ENCODE data around the gene RABGAP1.

The RABGAP1 gene

GRCh38 chr9:122944960-122945888, 4.4 kb downstream of the RABGAP1 start:
- DNase-seq (ENCODE audit: low read depth) = no peak

DNA sequence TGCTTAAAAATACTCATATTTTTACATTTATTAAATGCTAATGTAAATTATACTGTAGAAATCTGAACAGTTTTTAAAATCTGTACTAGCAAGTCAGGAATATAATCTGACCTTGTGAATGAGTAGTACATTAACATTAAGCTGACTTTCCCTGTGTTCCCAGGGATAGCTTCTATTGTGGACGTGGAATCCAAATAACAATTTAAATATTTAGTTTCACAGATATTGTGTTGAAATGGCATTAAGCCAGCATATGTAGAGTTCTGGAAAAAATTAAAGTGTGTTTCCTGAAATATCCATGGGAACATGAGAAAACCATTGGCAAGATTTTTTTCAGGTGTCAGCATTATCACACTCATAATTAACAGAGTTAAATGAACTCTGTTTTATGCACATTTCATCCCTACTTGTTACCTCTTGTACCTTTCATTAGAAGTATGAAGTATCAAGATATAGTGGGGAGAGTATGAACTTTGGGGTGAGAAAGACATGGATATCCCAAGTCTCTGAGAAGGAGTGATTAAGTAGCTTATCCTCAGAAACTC, 5.7 kb downstream of the RABGAP1 start:
- DNase-seq (ENCODE audit: low read depth) = no peak

DNA sequence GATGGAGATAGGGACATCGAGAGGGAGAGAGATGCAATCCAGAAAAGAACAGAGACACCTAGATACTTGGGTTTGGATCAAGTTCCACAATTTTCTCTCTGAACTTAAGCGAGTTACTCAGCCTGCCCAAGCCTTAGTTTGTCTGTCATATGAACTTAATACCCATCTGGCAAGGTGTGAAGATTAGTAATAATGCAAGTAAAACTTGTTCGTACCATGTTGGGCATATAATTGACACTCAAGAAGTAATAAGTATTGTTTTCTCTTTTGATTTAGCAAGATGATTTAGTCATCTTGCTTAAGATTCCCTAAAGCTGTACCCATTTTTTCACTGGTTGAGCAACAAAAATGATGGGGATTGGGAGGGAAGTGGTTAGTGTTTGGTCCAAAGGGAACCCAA, 7.5 kb downstream of the RABGAP1 start:
- DNase-seq (ENCODE audit: low read depth) = no peak

- no peak for DNase-seq (ENCODE audit: low read depth)
Observed at GRCh38 chr9:122949696-122950095, 8.9 kb downstream of the RABGAP1 start.

DNA sequence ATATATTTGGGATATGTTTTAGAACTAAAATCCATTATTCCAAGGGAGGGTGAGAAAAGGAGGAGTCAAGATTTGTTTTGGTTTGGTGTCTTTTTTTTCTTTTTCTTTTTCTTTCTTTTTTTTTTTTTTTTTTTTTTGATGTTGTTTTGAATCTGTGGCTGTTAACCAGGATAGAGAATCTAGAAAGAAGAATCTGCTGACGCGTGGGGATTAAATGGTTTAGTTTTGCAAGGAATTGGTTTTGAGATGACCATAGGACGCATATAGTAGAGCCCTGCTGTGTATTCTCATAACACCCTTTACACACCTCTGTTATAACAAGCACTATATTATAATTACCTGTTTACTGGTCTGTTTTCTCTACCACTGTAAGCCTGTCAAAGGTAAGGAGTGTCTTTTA, 9.4 kb downstream of the RABGAP1 start:
- DNase-seq (ENCODE audit: low read depth) = no peak

GRCh38 chr9:122951056-122951455, 10.2 kb downstream of the RABGAP1 start:
- no peak for DNase-seq (ENCODE audit: low read depth)

DNA sequence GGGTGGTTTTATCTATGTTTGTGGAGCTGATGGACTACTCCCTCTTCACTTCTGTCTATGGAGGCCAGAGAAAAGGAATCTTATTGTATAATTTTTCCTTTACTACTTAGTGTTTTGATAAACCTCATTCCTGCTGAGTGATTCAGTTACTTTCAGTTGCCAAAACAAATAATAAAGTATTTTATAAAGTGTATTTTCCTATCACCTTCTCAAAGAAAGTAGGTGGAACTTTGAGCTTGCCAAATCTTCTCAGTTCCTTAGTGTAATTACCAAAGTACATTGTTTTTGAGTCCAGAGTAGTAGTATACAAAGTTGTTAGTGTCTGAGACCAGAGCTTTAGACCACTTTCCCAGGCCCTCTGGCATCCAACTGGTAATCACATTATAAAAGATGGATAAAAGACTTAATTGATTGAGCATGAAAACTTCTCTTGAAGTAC, 13.5 kb downstream of the RABGAP1 start:
- DNase-seq (ENCODE audit: low read depth) = no peak

DNA sequence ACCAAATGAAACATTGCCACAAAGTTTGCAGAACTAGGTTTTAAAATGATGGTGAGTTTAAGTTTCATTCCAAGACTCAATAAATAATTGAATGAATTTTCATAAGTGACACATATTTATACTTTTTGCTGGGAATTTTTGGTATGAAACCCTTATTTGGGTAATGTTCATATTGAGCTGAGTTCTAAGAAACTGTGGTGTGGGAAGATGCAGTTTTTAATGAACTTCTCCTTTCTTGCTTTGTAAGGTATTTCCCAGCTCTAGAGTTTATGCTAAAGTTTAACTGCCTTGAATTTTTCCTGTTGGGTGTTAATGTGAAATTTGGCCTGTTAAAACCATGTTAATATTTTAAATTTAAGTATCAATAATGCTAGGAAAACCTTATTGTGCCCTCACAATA, 15.1 kb downstream of the RABGAP1 start:
- DNase-seq (ENCODE audit: low read depth) = no peak

DNA sequence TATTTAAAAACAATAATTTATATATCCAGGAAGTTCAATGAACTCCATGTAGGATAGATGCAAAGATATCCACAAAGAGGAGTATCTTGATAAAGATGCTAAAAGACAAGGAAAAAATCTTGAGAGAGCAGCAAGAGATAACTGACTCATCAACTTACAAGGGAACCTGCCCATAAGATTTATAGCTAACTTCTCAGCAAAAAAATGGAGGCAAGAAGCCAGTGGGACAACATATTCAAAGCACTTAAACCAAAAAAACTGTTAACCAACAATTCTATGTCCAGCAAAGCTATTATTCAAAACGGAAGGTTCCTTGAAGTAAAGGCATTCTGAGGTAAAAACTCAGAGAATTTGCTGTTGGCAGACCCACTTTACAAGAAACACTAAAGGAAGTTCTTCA, 20.3 kb downstream of the RABGAP1 start:
- DNase-seq (ENCODE audit: low read depth) = no peak

DNA sequence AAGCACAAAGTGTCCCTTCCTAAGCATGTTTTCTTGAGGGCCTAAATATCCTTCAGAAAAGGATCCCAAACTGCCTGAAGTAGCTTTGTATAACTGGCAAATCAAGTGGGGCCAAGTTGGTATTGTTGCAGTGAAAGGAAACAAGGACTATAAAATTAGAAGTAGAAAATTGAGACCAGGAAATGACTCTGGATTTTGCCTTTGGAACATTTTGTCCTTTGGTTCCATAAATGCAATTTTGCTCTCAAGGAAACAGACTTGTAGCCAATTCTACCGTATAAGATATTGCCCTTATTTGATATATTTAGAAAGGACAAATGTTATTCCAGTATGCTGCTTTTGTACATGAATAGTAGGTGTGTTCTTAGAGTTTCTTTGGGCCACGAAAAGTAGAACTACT, 34.4 kb downstream of the RABGAP1 start:
- no peak for DNase-seq (ENCODE audit: low read depth)

DNA sequence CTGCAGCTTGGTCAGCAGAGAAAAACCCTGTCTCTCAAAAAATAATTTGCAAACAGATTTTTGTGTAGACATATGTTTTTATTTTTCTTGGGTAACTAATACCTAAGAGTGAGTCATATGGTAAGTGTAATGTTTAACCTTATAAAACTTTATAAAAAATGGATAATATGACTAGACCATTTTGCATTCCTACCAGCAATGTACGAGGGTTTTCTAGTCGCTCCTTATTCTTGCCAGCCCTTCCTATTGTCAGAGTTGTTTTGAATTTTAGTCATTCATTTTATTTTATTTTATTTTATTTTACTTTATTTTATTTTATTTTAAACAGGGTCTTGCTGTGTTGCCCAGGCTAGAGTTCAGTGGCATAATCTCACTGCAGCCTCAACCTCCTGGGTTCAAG, 37.8 kb downstream of the RABGAP1 start:
- DNase-seq (ENCODE audit: low read depth) = no peak

- DNase-seq (ENCODE audit: low read depth) = no peak
Observed at GRCh38 chr9:122986010-122986409, 45.2 kb downstream of the RABGAP1 start.

DNA sequence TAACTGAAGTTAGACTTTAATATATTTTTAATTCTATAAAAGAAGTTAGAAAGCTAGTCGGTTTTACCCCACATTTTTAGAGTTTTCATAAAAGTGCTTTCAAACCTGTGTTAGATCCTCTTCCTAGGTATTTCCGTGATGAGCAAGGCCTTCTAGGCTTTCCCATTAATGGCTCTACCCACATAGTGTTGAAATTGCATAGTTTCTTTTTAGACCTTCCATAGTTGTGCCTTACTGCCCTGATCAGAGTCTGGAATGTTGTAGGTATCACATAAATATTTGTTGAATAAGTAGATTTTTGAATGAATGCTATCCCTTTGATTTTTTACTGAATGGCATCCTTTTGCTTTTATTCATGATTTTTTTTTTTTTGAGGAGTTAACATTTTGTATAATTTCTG, 47.3 kb downstream of the RABGAP1 start:
- DNase-seq (ENCODE audit: low read depth) = no peak

DNA sequence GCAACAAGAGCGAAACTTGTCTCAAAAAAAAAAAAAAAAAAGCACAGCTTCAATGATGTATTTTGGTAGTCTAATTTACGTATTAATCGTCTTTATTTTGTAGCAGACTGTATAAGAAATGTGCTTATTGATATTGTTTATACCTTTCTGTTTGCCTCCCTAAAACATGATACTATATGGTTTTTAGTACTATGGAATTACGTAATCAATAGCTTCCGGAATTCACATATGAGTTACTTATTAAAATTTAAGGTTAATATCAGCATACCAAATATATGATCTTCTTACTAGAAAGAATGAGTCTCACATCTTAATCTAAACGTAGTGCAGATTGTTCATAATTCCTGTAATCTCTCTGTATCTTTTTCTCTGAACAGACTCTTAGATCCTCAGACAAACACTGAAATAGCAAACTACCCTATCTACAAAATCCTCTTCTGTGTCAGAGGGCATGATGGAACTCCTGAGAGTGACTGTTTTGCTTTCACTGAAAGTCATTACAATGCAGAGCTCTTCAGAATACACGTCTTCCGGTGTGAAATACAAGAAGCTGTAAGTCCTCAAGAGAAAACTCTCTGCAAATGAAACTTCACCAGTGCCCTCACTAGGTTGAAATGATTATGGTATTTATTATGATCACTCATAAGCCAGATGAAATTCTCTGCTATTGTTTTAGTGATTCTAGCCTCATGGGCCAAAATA, 48.3 kb downstream of the RABGAP1 start:
- DNase-seq (ENCODE audit: low read depth) = no peak

DNA sequence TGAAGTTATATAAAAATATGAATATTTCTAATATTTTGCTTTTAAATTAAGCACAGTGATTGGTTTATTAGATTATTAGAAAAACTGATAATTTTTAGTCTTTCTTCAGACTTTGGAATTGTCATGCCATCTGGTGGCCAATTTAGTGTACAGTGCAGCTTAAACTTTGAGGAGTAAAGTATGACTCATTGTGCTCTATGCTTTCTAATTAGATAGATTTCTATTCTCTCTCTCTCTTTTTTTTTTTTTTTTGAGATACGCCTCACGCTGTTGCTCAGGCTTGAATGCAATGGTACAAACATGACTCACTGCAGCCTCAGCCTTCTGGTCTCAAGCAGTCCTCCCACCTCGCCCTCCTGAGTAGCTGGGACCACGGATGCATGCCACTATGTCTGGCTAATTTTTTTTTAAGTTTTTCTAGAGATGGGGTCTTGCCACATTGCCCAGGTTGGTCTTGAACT, 50.6 kb downstream of the RABGAP1 start:
- peak; percentile 0 for DNase-seq (ENCODE audit: low read depth)

DNA sequence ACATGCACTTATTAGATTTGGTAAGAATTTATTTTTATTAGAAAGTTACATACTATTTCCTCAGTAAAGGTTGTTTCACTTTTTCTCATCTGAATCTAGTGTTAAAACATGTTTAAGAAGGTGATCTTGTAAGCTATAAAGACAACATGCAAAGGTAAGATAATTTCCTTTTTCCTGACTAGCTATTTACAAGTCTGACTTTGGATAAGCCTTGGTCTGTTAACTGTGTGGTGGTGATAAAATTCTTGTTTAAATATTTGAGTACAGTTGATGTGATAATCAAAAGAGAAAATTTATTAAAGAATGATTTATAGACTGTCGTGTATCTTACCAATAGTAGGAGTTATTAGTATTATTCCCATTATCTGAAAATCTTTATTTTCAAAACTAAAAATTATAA, 55.8 kb downstream of the RABGAP1 start:
- no peak for DNase-seq (ENCODE audit: low read depth)

GRCh38 chr9:122998448-122998847, 57.6 kb downstream of the RABGAP1 start:
- DNase-seq (ENCODE audit: low read depth) = no peak

DNA sequence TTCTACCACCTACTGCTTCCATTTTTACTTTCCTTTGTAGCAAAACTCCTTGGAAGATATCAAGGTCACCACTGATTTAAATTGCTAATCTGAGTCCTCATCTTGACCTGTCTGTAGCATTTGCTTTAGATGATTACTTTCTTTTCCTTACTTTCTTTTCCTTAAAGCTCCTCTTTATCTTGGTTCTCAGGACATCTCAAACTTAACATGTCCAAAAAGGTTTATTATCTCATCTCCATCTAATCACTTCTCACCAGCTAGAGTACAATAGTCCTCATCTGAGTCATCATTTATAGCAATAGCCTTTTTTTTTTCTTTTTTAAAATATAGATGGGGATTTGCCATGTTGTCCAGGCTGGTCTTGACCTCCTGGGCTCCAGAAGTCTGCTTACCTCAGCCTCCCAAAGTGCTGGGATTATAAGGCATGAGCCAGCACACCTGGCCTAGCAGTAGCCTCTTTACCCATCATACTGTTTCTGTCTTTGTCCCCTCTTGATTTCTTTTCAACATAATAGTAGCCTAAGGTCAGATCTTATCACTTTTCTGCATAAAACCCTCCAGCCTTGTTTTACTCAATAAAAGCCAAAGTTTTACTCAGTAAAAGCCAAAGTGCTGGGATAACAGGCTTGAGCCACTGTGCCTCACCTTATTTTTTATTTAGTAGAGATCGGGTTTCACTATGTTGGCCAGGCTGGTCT, 59.7 kb downstream of the RABGAP1 start:
- no peak for DNase-seq (ENCODE audit: low read depth)

GRCh38 chr9:123002754-123003153, 61.9 kb downstream of the RABGAP1 start:
- no peak for DNase-seq (ENCODE audit: low read depth)

DNA sequence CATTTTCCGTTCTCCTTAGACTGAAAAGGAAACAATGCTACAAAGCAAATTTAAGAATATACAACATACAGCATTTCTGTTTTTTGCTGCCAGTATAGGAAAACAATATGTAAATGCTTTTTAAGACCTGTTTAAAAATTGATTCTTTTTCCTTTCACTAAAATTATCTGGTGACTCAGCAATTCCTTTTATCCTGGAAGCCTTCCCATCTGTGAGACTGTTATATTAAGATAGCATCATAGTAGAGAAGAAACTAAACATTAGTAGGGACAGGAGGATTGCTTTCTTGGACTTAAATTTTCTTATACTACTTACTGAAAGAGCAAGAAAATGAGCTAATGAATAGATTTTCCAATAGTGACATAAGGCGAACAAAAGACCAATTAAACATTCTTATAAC, 62.6 kb downstream of the RABGAP1 start:
- DNase-seq (ENCODE audit: low read depth) = no peak

DNA sequence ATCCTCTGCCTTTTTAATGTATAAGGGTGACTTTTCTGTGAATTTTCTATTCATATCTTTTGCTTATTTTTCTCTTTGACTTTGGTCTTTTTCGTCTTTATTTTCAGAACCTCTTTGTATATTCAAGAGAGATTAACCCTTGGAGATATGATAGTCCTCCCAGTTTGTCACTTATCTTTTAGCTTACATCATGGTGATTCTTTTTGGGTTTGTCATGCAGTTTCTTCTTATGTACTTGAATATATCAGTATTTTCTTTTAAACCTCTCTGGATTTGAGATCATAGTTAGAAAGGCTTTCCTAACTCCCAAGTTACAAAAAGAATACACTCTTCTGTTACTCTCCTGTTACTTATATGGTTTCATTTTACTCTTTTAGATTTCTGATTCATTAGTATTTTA, 65.1 kb downstream of the RABGAP1 start:
- DNase-seq (ENCODE audit: low read depth) = no peak

GRCh38 chr9:123007269-123007668, 66.4 kb downstream of the RABGAP1 start:
- DNase-seq (ENCODE audit: low read depth) = no peak
